AG10803 (cell line): ENCODE data around the gene NCBP3.

Experiments used
- DNase-seq: peaks from one replicate; pipeline ENCODE4 v3.0.0; 2010; ENCODE audit warnings: low read depth
- H3K4me3 ChIP-seq: 2 replicates; pipeline ENCODE4 v1.5.1; 2011; ENCODE audit warnings: mild to moderate bottlenecking, low read length, control low read depth
- TF ChIP-seq, protein P1 (sequence below): conservative IDR thresholded peaks from 2 replicates; pipeline ENCODE4 v1.5.1; 2011; ENCODE audit warnings: mild to moderate bottlenecking, low read length, control low read depth, inconsistent platforms

Gene NCBP3

DNA sequence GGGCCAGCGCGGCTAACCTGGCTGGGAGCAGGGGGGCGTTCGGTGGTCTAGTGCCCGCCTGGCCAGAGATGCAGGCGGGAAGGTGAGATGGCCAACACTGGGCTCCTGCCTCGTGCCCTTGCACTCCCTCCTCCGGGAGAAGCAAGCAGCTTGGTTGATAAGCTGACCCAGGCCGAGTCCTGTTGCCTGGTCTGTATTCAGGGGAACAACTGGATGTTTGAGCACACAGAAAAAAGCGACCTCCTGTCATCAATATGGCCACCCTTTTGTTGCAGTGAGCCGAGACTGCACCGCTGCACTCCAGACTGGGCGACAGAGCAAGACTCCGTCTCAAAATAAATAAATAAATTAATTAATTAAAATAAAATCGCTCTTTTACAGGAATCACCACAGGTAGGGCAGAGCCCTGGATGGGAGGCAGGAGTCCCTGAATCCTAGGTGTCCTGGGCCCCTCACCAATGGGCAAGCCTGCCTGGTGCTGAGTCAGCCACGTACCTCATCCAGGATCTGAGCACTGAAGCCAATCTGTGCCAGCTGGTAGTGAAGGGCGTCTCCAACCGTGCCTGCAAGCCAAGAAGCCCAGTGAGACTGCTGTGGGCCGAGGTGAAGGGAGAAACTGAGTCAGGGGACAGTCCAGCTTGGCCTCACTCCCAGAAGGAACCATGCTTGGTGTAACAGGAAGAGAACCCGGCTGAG is 90.6 kb downstream of the NCBP3 start:
- no peak overlapping the region for H3K4me3 ChIP-seq
- DNase-seq, result no peak
- TF ChIP-seq, protein P1, sequence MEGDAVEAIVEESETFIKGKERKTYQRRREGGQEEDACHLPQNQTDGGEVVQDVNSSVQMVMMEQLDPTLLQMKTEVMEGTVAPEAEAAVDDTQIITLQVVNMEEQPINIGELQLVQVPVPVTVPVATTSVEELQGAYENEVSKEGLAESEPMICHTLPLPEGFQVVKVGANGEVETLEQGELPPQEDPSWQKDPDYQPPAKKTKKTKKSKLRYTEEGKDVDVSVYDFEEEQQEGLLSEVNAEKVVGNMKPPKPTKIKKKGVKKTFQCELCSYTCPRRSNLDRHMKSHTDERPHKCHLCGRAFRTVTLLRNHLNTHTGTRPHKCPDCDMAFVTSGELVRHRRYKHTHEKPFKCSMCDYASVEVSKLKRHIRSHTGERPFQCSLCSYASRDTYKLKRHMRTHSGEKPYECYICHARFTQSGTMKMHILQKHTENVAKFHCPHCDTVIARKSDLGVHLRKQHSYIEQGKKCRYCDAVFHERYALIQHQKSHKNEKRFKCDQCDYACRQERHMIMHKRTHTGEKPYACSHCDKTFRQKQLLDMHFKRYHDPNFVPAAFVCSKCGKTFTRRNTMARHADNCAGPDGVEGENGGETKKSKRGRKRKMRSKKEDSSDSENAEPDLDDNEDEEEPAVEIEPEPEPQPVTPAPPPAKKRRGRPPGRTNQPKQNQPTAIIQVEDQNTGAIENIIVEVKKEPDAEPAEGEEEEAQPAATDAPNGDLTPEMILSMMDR, result no peak

DNA sequence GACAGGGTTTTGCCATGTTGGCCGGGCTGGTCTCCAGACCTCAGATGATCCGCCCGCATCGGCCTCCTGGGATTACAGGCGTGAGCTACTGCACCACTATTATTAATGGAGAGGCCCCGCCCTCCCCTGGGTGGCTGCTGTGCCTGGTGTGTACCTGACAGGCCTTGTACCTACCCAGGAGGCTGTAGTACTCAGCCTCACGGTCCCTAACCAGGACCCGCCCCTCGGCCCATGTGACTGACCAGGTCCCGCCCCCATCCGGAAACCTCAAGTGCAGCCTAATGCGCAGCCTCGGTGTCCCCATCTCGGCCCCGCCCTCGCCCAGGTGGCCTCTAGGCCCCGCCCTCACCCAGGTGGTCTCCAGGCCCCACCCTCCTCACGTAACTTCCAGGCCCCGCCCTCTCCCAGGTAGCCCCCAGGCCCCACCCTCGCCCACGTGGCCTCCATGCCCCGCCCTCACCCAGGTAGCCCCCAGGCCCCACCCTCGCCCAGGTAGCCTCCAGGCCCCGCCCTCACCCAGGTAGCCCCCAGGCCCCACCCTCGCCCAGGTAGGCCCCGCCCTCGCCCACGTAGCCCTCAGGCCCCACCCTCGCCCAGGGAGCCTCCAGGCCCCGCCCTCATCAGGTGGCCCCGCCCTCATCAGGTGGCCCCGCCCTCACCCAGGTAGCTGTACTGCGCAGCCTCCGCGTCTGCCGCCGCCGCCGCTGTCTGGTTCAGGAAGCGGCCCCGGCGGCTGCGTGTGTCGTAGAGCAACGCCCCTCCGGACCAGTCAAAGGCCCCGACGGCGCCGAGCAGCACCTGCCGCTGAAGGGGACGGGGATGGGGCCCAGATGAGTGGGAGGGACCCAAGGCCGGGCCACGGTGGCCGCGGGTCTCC is 91.3 kb downstream of the NCBP3 start:
- H3K4me3 ChIP-seq, result no peak overlapping the region
- DNase-seq, result no peak
- TF ChIP-seq, protein P1, result no peak

- DNase-seq, result no peak
- H3K4me3 ChIP-seq, result no peak overlapping the region
These were observed 92.0 kb downstream of the NCBP3 start for GRCh38 chr17:3754066-3754457.

GRCh38 chr17:3753624-3754023 is 92.4 kb downstream of the NCBP3 start:
- H3K4me3 ChIP-seq, result no peak overlapping the region
- TF ChIP-seq, protein P1, result no peak
- DNase-seq, result no peak

More at GRCh38 chr17:3754066-3754457, 92.0 kb downstream of the NCBP3 start:
- TF ChIP-seq, protein P1, result no peak
